IMR-90 (cell line): ENCODE results near the gene ATXN7L3. TPM values are rescaled to one million over a fixed set of nuclear protein-coding genes. Genes with fewer than 3 reads are reported as not detected.

Source experiments
- polyA plus RNA-seq, 3 experiments: library from polyadenylated mRNA; depleted of rRNA; stranded (reverse); fragments of >200 nt; gene quantifications; 2 replicates each; pipeline ENCODE4 v1.2.3, GENCODE V29; 2012; ENCODE audit warnings: low replicate concordance in 1 of 3
- total RNA-seq: library from RNA; depleted of rRNA; stranded (reverse); fragments of >200 nt; gene quantifications from 2 replicates; pipeline ENCODE4 v1.2.3, GENCODE V29; 2012
- TF ChIP-seq, protein P1 (sequence below): conservative IDR thresholded peaks from 2 replicates; pipeline ENCODE4 v1.5.1; 2012; ENCODE audit warnings: mild to moderate bottlenecking, low read depth, low read length, improper control_type of control experiment

ATXN7L3 gene
- total and polyA plus RNA-seq, 2 of the 4 experiments (the other 2 are of a cell fraction): 17.2 to 40.9 TPM

DNA sequence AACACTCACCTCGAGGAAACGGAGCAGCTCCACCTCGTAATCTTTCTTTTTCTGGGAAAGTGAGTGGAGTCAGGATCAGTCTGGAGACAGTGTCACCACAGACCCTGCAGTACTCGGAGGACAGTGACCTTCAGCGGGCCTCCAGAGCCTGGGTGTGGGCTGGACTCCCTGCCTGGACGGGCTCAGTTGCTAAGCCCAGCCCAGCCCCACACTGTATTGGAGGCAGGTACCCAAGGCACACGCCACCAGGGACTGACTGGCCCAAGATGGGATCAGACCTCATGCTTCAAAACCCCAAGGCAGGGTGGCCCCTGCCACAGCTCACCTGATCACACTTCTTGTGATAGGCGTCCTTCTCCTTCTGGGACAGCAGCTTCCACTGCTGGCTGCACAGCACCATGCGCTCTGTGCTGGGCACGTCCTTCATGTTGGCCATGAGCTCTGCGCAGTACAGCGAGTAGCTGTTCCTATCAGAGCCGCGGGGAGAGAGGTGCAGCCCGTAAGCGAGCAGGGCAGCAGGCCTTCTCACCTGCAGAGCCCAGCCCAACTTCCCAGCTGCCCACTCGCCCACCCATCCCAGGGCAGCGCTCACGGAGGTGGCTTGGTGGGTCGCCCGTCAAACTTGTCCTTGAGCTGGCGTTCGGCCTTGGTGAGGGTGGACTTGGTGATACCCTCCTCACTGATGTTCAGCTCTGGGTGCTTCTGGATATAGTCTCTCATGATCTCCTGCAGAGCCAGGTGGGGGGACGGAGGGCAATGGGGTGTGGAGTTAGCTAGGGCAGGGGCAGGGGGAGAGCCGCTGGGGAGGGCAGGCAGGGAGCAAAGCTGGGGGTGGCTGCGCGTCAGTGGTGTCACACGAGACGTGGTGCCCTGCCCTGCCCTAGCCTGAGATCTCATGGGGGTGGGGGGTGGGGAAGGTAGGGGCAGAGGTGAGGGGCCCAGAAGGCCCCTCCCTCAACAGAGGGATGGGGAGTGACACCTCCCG, 11.9 kb upstream of the ATXN7L3 start (continued):
- TF ChIP-seq, protein P1, sequence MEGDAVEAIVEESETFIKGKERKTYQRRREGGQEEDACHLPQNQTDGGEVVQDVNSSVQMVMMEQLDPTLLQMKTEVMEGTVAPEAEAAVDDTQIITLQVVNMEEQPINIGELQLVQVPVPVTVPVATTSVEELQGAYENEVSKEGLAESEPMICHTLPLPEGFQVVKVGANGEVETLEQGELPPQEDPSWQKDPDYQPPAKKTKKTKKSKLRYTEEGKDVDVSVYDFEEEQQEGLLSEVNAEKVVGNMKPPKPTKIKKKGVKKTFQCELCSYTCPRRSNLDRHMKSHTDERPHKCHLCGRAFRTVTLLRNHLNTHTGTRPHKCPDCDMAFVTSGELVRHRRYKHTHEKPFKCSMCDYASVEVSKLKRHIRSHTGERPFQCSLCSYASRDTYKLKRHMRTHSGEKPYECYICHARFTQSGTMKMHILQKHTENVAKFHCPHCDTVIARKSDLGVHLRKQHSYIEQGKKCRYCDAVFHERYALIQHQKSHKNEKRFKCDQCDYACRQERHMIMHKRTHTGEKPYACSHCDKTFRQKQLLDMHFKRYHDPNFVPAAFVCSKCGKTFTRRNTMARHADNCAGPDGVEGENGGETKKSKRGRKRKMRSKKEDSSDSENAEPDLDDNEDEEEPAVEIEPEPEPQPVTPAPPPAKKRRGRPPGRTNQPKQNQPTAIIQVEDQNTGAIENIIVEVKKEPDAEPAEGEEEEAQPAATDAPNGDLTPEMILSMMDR: no peak
